DND-41 (cell line): ENCODE measurements around the gene SLC7A11.

Experiments
- CTCF ChIP-seq: IDR thresholded peaks from 2 replicates; pipeline ENCODE4 v1.5.1; 2012; ENCODE audit warnings: borderline replicate concordance, low read length, moderate library complexity, mild to moderate bottlenecking; ENCODE audit not compliant: poor library complexity, severe bottlenecking; ENCODE audit errors: extremely low read depth
- EZH2 ChIP-seq: IDR thresholded peaks from 3 replicates; pipeline ENCODE4 v1.6.1; 2012; ENCODE audit warnings: borderline replicate concordance, low read depth, mild to moderate bottlenecking, moderate library complexity, low read length, inconsistent platforms; ENCODE audit not compliant: severe bottlenecking

GRCh38 chr4:138263247-138263816, 21.2 kb upstream of the SLC7A11 start:
- no peak for TF ChIP-seq CTCF
- TF ChIP-seq EZH2: no peak
